Measurements from ENCODE around the gene RUFY3.
"Not testable (repeated sequence)": the region's sequence is repeated elsewhere in the genome, so short reads cannot be mapped to it uniquely, and the experiment has no call there.

RUFY3 gene

GRCh38 chr4:70793626-70794025 is 71.9 kb downstream of the RUFY3 start:
- no peak for DNase-seq

GRCh38 chr4:70801265-70801809 is 79.6 kb downstream of the RUFY3 start:
- peak; percentile 40 for DNase-seq

- DNase-seq, result no peak
These were observed 81.3 kb downstream of the RUFY3 start for GRCh38 chr4:70802928-70803580.

- no peak for DNase-seq
These were observed 86.4 kb downstream of the RUFY3 start for GRCh38 chr4:70808151-70808550.

GRCh38 chr4:70815370-70815769 is 93.6 kb downstream of the RUFY3 start:
- no peak for DNase-seq

- DNase-seq, result no peak
These were observed 95.1 kb downstream of the RUFY3 start for GRCh38 chr4:70816894-70817293.

GRCh38 chr4:70818173-70818855 is 96.5 kb downstream of the RUFY3 start:
- DNase-seq, result no peak

- no peak for DNase-seq
These were observed 97.2 kb downstream of the RUFY3 start for GRCh38 chr4:70818921-70819320.

- DNase-seq, result no peak
These were observed 107.3 kb downstream of the RUFY3 start for GRCh38 chr4:70829015-70829414.

GRCh38 chr4:70829492-70829891 is 107.7 kb downstream of the RUFY3 start:
- no peak for DNase-seq

- DNase-seq, result no peak
These were observed 108.3 kb downstream of the RUFY3 start for GRCh38 chr4:70830054-70830453.

- no peak for DNase-seq
These were observed 109.5 kb downstream of the RUFY3 start for GRCh38 chr4:70831293-70831692.

- DNase-seq, result no peak
These were observed 111.9 kb downstream of the RUFY3 start for GRCh38 chr4:70833675-70834074.

- no peak for DNase-seq
These were observed 114.3 kb downstream of the RUFY3 start for GRCh38 chr4:70836081-70836480.

GRCh38 chr4:70838204-70838603 is 116.4 kb downstream of the RUFY3 start:
- DNase-seq, result no peak

- peak; percentile 71 for DNase-seq
These were observed 117.2 kb downstream of the RUFY3 start for GRCh38 chr4:70838666-70839588.

- DNase-seq, result peak; percentile 95
These were observed 117.9 kb downstream of the RUFY3 start, which contains the start of gene GRSF1 for GRCh38 chr4:70839589-70840093. Gene GRSF1, minus strand, starts transcription at chr4:70839890. Its CDS starts 63 bp downstream, at chr4:70839827.

GRCh38 chr4:70840137-70840536 is 118.4 kb downstream of the RUFY3 start:
- DNase-seq, result peak; percentile 80

- DNase-seq, result not testable (repeated sequence)
These were observed 118.9 kb downstream of the RUFY3 start for GRCh38 chr4:70840631-70841030.

GRCh38 chr4:70841211-70841610 is 119.4 kb downstream of the RUFY3 start:
- no peak for DNase-seq

- no peak for DNase-seq
These were observed 120.2 kb downstream of the RUFY3 start for GRCh38 chr4:70841951-70842350.

- no peak for DNase-seq
These were observed 121.1 kb downstream of the RUFY3 start for GRCh38 chr4:70842761-70843435.
